Caco-2 (cell line): ENCODE data around the gene FUBP3. TPM values are rescaled to one million over a fixed set of nuclear protein-coding genes. Genes with fewer than 3 reads are reported as not detected.

Experiments
- BruUV-seq: library from RNA; stranded (reverse); fragments of 400-500 nt; replicated peaks from 2 replicates; lab custom pipeline; 2021; lab: Mats Ljungman, UMichigan
- CTCF ChIA-PET: fragments of 300-600 bp; sonication (Branson Sonifier 250); formaldehyde crosslinking; loops from one replicate; lab custom pipeline; 2022; ENCODE audit warnings: antibody characterized with exemption; lab: Charles Lee
- POLR2A ChIA-PET: fragments of 300-600 bp; sonication (Branson Sonifier 250); formaldehyde crosslinking; loops from one replicate; lab custom pipeline; 2022; ENCODE audit warnings: antibody characterized with exemption; lab: Charles Lee
- DNase-seq, 2 experiments: peaks; one replicate each; pipeline versions ENCODE4 v3.0.0 to v3.0.0-alpha.2; 2020 to 2022
- H3K27me3 ChIP-seq: replicated peaks from 2 replicates; pipeline ENCODE4 v1.6.0; 2011; ENCODE audit warnings: low read length; ENCODE audit not compliant: control insufficient read depth, insufficient read depth
- H3K36me3 ChIP-seq: 2 replicates; pipeline ENCODE4 v1.5.1; 2011; ENCODE audit warnings: low read length; ENCODE audit not compliant: control insufficient read depth, insufficient read depth
- H3K4me1 ChIP-seq: fragments of 250-450 bp; sonication (Bioruptor Pico); 2 replicates; pipeline ENCODE4 v1.5.1; 2020; ENCODE audit warnings: mild to moderate bottlenecking
- H3K4me3 ChIP-seq: 2 replicates; pipeline ENCODE4 v1.5.1; 2011; ENCODE audit warnings: low read depth, mild to moderate bottlenecking, control low read depth, low read length
- H3K9me3 ChIP-seq: fragments of 250-450 bp; sonication (Bioruptor Pico); 2 replicates; pipeline ENCODE4 v1.5.1; 2020; ENCODE audit warnings: mild to moderate bottlenecking, moderate library complexity
- H3K27ac Mint-ChIP-seq: one replicate; pipeline ENCODE4 v1.8.0; 2022; ENCODE audit warnings: mixed read lengths; ENCODE audit not compliant: unreplicated experiment
- H3K27me3 Mint-ChIP-seq: one replicate; pipeline ENCODE4 v1.8.0; 2022; ENCODE audit warnings: mixed read lengths; ENCODE audit not compliant: insufficient read depth, unreplicated experiment
- H3K36me3 Mint-ChIP-seq: one replicate; pipeline ENCODE4 v1.8.0; 2022; ENCODE audit warnings: mild to moderate bottlenecking, mixed read lengths; ENCODE audit not compliant: insufficient read depth, unreplicated experiment
- H3K4me1 Mint-ChIP-seq: one replicate; pipeline ENCODE4 v1.8.0; 2022; ENCODE audit warnings: low read depth, mixed read lengths; ENCODE audit not compliant: unreplicated experiment
- H3K4me3 Mint-ChIP-seq: one replicate; pipeline ENCODE4 v1.8.0; 2022; ENCODE audit warnings: mild to moderate bottlenecking, moderate library complexity, mixed read lengths; ENCODE audit not compliant: unreplicated experiment
- H3K9me3 Mint-ChIP-seq: one replicate; pipeline ENCODE4 v1.8.0; 2022; ENCODE audit warnings: mixed read lengths; ENCODE audit not compliant: unreplicated experiment
- CTCF ChIP-seq, 2 experiments: fragments of 200-600 bp in 1 of 2; IDR thresholded peaks; 1 replicate in 1 of 2; 2 replicates in 1 of 2; pipeline versions ENCODE4 v1.5.1 to v1.8.0; 2011 to 2022; ENCODE audit warnings: antibody characterized with exemption in 1 of 2, control low read depth in 1 of 2, inconsistent platforms in 1 of 2, low read depth in 1 of 2, low read length in 1 of 2, mild to moderate bottlenecking in 1 of 2, moderate library complexity in 1 of 2; ENCODE audit not compliant: insufficient read depth in 1 of 2, severe bottlenecking in 1 of 2, unreplicated experiment in 1 of 2
- intact Hi-C: fragments of 100-400 bp; cut with micrococcal nuclease; formaldehyde crosslinking; loops from one replicate; pipeline ENCODE4 v1.10.0; 2022; ENCODE audit not compliant: unreplicated experiment
- total RNA-seq: library from RNA; stranded (reverse); gene quantifications from 2 replicates; pipeline ENCODE4 v1.2.3, GENCODE V29; 2022

The FUBP3 gene
- total RNA-seq, 1 experiment from 2014 or later: 76.1 TPM

- Mint-ChIP-seq H3K27ac (no peak overlapping the region), H3K36me3 (peaks cover 10% of the 10 kb centered on the region), H3K4me3 (peak overlapping the region; percentile 81), H3K9me3 (no peaks in the 10 kb centered on the region), H3K4me1 (no peaks in the 10 kb centered on the region), H3K27me3 (peaks cover 5% of the 10 kb centered on the region)
- CTCF ChIA-PET: interaction anchor here (2.2 kb wide), 1 partner anchor 219 kb away, joined by 8 read pairs; no protein-coding TSS in a partner anchor
- no TSS peak for BruUV-seq
- Histone ChIP-seq H3K4me3 (peak overlapping the region; percentile 80), H3K9me3 (peaks cover 8% of the 10 kb centered on the region; the same call in 1 of the 2 replicates), H3K4me1 (0 out of 2 replicates have a peak, but pooled peaks cover 3% of the 10 kb centered on the region), H3K27me3 (no peaks in the 10 kb centered on the region), H3K36me3 (no peaks in the 10 kb centered on the region)
- intact Hi-C loops: loop anchor here (2.0 to 5.0 kb wide), 2 partner anchors 39 to 102 kb away; partner anchors contain the start of gene FUBP3
- DNase-seq: peak; percentile 88 to 89
- POLR2A ChIA-PET: no interaction called here
- no peak for TF ChIP-seq CTCF (IDR thresholded peaks at IDR 0.05; ENCODE audit: insufficient read depth in 1 of 2, low read depth in 1 of 2, low read length in 1 of 2, severe bottlenecking in 1 of 2, unreplicated experiment in 1 of 2)
Observed at GRCh38 chr9:130680836-130681768, 101.7 kb downstream of the FUBP3 start.

GRCh38 chr9:130681769-130682420 lies 102.5 kb downstream of the FUBP3 start:
- Mint-ChIP-seq H3K9me3 (no peaks in the 10 kb centered on the region), H3K27me3 (peaks cover 5% of the 10 kb centered on the region), H3K27ac (peak overlapping the region; percentile 51), H3K36me3 (peaks cover 10% of the 10 kb centered on the region), H3K4me3 (peak overlapping the region; percentile 81), H3K4me1 (no peaks in the 10 kb centered on the region)
- H3K9me3 ChIP-seq: peaks cover 8% of the 10 kb centered on the region; the same call in 1 of the 2 replicates
- TF ChIP-seq CTCF (IDR thresholded peaks at IDR 0.05; ENCODE audit: insufficient read depth in 1 of 2, low read depth in 1 of 2, low read length in 1 of 2, severe bottlenecking in 1 of 2, unreplicated experiment in 1 of 2): no peak
- intact Hi-C loops: loop anchor here (1.0 to 5.0 kb wide), 3 partner anchors 40 to 221 kb away; partner anchors contain the start of gene FUBP3
- no TSS peak for BruUV-seq
- no peaks in the 10 kb centered on the region for H3K27me3 ChIP-seq
- no peak for DNase-seq
- ChIA-PET CTCF (interaction anchor here (0.6 to 2.2 kb wide), 5 partner anchors 11 to 499 kb away, joined by 3 to 21 read pairs (median 6); partner anchors contain the start of gene EXOSC2), POLR2A (no interaction called here)
- peak overlapping the region; percentile 80 for H3K4me3 ChIP-seq
- no peaks in the 10 kb centered on the region for H3K36me3 ChIP-seq
- 0 out of 2 replicates have a peak, but pooled peaks cover 3% of the 10 kb centered on the region for H3K4me1 ChIP-seq
